NB4 (cell line): ENCODE measurements around the gene FAM177A1.

Source experiments
- CTCF ChIP-seq: IDR thresholded peaks from one replicate; pipeline ENCODE4 v1.5.1; 2012; ENCODE audit warnings: low read depth, low read length
- POLR2A ChIP-seq: IDR thresholded peaks from 2 replicates; pipeline ENCODE4 v1.6.1; 2011; ENCODE audit warnings: mild to moderate bottlenecking; ENCODE audit not compliant: insufficient read length; ENCODE audit errors: extremely low read depth

DNA sequence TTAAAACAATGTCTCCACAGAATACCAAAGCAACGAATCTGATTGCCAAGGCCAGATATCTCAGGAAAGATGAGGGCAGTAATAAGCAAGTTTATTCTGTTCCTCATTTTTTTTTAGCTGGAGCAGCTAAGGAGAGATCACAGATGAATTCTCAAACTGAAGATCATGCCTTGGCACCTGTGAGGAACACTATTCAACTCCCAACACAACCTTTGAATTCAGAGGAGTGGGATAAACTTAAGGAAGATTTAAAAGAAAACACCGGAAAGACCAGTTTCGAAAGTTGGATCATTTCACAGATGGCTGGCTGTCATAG lies 77.3 kb downstream of the FAM177A1 start:
- no peak for TF ChIP-seq CTCF
- TF ChIP-seq POLR2A = no peak
